ENCODE data around the gene ARRDC3. TPM values are rescaled to one million over a fixed set of nuclear protein-coding genes. Genes with fewer than 3 reads are reported as not detected.

ARRDC3 gene
- total and polyA plus RNA-seq, 9 of the 15 experiments (the other 6 are each of a cell fraction or from before 2014, with no cell fraction given): 15.3 to 58.1 (median 39.4) TPM

- TF ChIP-seq POLR2AphosphoS5 (IDR thresholded peaks at IDR 0.05; ENCODE audit: control insufficient read depth, insufficient read depth, low read depth, low read length) (peak; percentile 96), E4F1 (CRISPR knock-in tag; IDR thresholded peaks at IDR 0.05; ENCODE audit: borderline replicate concordance) (0 out of 2 replicates have a peak, but pooled peaks have one; percentile 4), BCLAF1 (IDR thresholded peaks at IDR 0.05; ENCODE audit: borderline replicate concordance in 1 of 2, control insufficient read depth in 1 of 2, low read depth in 2 of 2, low read length in 1 of 2) (no peak), ZNF511 (CRISPR knock-in tag; IDR thresholded peaks at IDR 0.05) (0 out of 2 replicates have a peak, but pooled peaks have one; percentile 39), XRCC4 (IDR thresholded peaks at IDR 0.05; ENCODE audit: extremely low read depth, insufficient read depth, insufficient read length) (no peak), ZNF77 (CRISPR knock-in tag; IDR thresholded peaks at IDR 0.05) (0 out of 2 replicates have a peak, but pooled peaks have one; percentile 24), SIN3B (IDR thresholded peaks at IDR 0.05; ENCODE audit: low read depth) (no peak), POLR2AphosphoS2 (IDR thresholded peaks at IDR 0.05; ENCODE audit: low read length) (peak; percentile 86; the same call in 1 of the 2 replicates), MCM7 (IDR thresholded peaks at IDR 0.05) (no peak), ELF4 (CRISPR knock-in tag; IDR thresholded peaks at IDR 0.05) (peak; percentile 78; the same call in 1 of the 2 replicates), NELFE (IDR thresholded peaks at IDR 0.05; ENCODE audit: insufficient read depth, insufficient read length) (peak; percentile 26), ZFPM2 (CRISPR knock-in tag; IDR thresholded peaks at IDR 0.05) (0 out of 2 replicates have a peak, but pooled peaks have one; percentile 76), ZNF785 (CRISPR knock-in tag; IDR thresholded peaks at IDR 0.05) (no peak), HMBOX1 (IDR thresholded peaks at IDR 0.05) (peak; percentile 66), RFX1 (IDR thresholded peaks at IDR 0.05) (peak; percentile 92), ZNF3 (CRISPR knock-in tag; IDR thresholded peaks at IDR 0.05) (0 out of 2 replicates have a peak, but pooled peaks have one; percentile 19), ZNF740 (CRISPR knock-in tag; IDR thresholded peaks at IDR 0.05) (peak; percentile 68; the same call in 1 of the 2 replicates), ZNF740 (tag; IDR thresholded peaks at IDR 0.05) (no peak; a peak in 2 of 4 replicates), SNRNP70 (optimal IDR thresholded peaks at IDR 0.05; ENCODE audit: low read depth, low read length) (no peak)
These were observed 2.5 kb downstream of the ARRDC3 start (continued) for GRCh38 chr5:91380491-91381238.
